ENCODE results near the gene SEMA4D. TPM values are rescaled to one million over a fixed set of nuclear protein-coding genes. Genes with fewer than 3 reads are reported as not detected.

The SEMA4D gene
- total and polyA plus RNA-seq, 9 of the 15 experiments (the other 6 are each of a cell fraction or from before 2014, with no cell fraction given): 0.38 to 5.1 (median 1.8) TPM

GRCh38 chr9:89528131-89528530 lies 30.2 kb upstream of the SEMA4D start (continued):
- TF ChIP-seq ZBTB43 (CRISPR knock-in tag; IDR thresholded peaks at IDR 0.05) (no peak), GTF2A2 (tag; IDR thresholded peaks at IDR 0.05) (no peak), RB1 (IDR thresholded peaks at IDR 0.05; ENCODE audit: low read depth) (no peak), BCL6 (CRISPR knock-in tag; IDR thresholded peaks at IDR 0.05) (no peak)

GRCh38 chr9:89527084-89527483 lies 29.2 kb upstream of the SEMA4D start:
- H3K27me3 ChIP-seq (ENCODE audit: control insufficient read depth in 2 of 2, insufficient read depth in 2 of 2, low read length in 2 of 2): peaks cover 0 to 16% of the 10 kb centered on the region in 2 experiments; a peak in 1 of 5 replicates
- POLR2A ChIA-PET: no interaction called here
- ATAC-seq: no peak
- H4K20me1 ChIP-seq (replicated peaks; ENCODE audit: control insufficient read depth, insufficient read depth, low read length): no peaks in the 10 kb centered on the region
- CTCF ChIA-PET (ENCODE audit: low intra/inter-chr PET ratio): no interaction called here
- peaks cover 0 to 3% of the 10 kb centered on the region in 2 experiments; a peak in 2 of 5 replicates for H3K4me1 ChIP-seq (replicated peaks in 1 of 2; ENCODE audit: control insufficient read depth in 2 of 2, insufficient read depth in 2 of 2, low read length in 2 of 2)
- intact Hi-C loops (cut with micrococcal nuclease) (no loop called here), in situ Hi-C loops (cut with MboI) (no loop called here)
- no peak for DNase-seq (ENCODE audit: extremely low read depth in 1 of 4, low spot score in 3 of 4)
- no TSS peak for BruUV-seq (replicated peaks)
- no peaks in the 10 kb centered on the region for H3K9me1 ChIP-seq (ENCODE audit: control insufficient read depth, insufficient read depth, low read length)
- FAIRE-seq: no peak
- WGBS (ENCODE audit: insufficient coverage, low coverage, missing lambda C conversion rate): 8% methylated on average over 2 of the region's 2 CpGs
- no peaks in the 10 kb centered on the region for H3K9me3 ChIP-seq (replicated peaks; ENCODE audit: control insufficient read depth, insufficient read depth, low read depth, low read length)
- H3K27ac ChIP-seq (ENCODE audit: extremely low read depth, low read depth, low read length): no peak overlapping the region
- no peak overlapping the region for H3K4me2 ChIP-seq (ENCODE audit: insufficient read depth, low read length)
- H2AFZ ChIP-seq (ENCODE audit: low read depth, low read length): no peak overlapping the region
- H3K9ac ChIP-seq (ENCODE audit: insufficient read depth in 1 of 2, low read depth in 2 of 2, low read length in 2 of 2): no peak overlapping the region
- H3K36me3 ChIP-seq (ENCODE audit: control insufficient read depth, insufficient read depth, low read length): no peaks in the 10 kb centered on the region
- H3K4me3 ChIP-seq: no peak overlapping the region
- no peaks in the 10 kb centered on the region for H3K79me2 ChIP-seq (ENCODE audit: control insufficient read depth, insufficient read depth, low read length)
- TF ChIP-seq SNIP1 (IDR thresholded peaks at IDR 0.05; ENCODE audit: low read depth) (no peak), CREB1 (IDR thresholded peaks at IDR 0.05) (no peak), CREB1 (CRISPR knock-in tag; IDR thresholded peaks at IDR 0.05) (no peak), ETS1 (conservative IDR thresholded peaks at IDR 0.05; ENCODE audit: control insufficient read depth, low read depth, low read length) (no peak), MYNN (IDR thresholded peaks at IDR 0.05) (no peak), MYNN (CRISPR knock-in tag; IDR thresholded peaks at IDR 0.05) (no peak), HMGN3 (IDR thresholded peaks at IDR 0.05; ENCODE audit: borderline replicate concordance, extremely low read depth, insufficient read length, low read depth, low read length) (no peak), SOX6 (IDR thresholded peaks at IDR 0.05) (no peak), ETS2 (tag; IDR thresholded peaks at IDR 0.05; ENCODE audit: borderline replicate concordance, poor library complexity, severe bottlenecking) (no peak), SETDB1 (IDR thresholded peaks at IDR 0.05; ENCODE audit: low read length) (no peak), NFYB (IDR thresholded peaks at IDR 0.05; ENCODE audit: extremely low read depth, insufficient read length) (no peak), NFXL1 (CRISPR knock-in tag; IDR thresholded peaks at IDR 0.05) (no peak), NFATC3 (IDR thresholded peaks at IDR 0.05) (no peak), SREBF2 (CRISPR knock-in tag; IDR thresholded peaks at IDR 0.05) (no peak), MAX (CRISPR knock-in tag; IDR thresholded peaks at IDR 0.05) (no peak)

Measured in K562 (cell line).